Sigmoid colon (tissue), 4 donors: ENCODE results near the gene LAPTM4A.

Experiments used
- CTCF ChIP-seq, 4 experiments: fragments of 450-650 bp in 3 of 4; fragments of 200-600 bp in 1 of 4; IDR thresholded peaks; one replicate each; pipeline ENCODE4 v1.5.1; 2016 to 2019; ENCODE audit warnings: antibody characterized with exemption in 4 of 4, mild to moderate bottlenecking in 3 of 4, moderate library complexity in 2 of 4
- EP300 ChIP-seq, 4 donors: sonication (generic); formaldehyde crosslinking; IDR thresholded peaks; one replicate each; pipeline ENCODE4 v1.6.1; 2017; ENCODE audit warnings: antibody characterized with exemption in 4 of 4
- POLR2AphosphoS5 ChIP-seq, 4 donors: sonication (generic); formaldehyde crosslinking; IDR thresholded peaks; one replicate each; pipeline ENCODE4 v1.6.1; 2017; ENCODE audit warnings: antibody characterized with exemption in 4 of 4

GRCh38 chr2:20095469-20095868 is 44.0 kb upstream of the LAPTM4A start:
- TF ChIP-seq CTCF (IDR thresholded peaks at IDR 0.05) (no peak), POLR2AphosphoS5 (IDR thresholded peaks at IDR 0.05) (no peak), EP300 (IDR thresholded peaks at IDR 0.05) (no peak)
